Testis (tissue), 3 donors: ENCODE measurements around the gene ASPHD2. TPM values are rescaled to one million over a fixed set of nuclear protein-coding genes. Genes with fewer than 3 reads are reported as not detected.

Experiments used
- DNase-seq: peaks from one replicate; pipeline ENCODE4 v3.0.0-alpha.2; 2019
- H3K27ac ChIP-seq, 2 donors: fragments of 200-600 bp; sonication (generic); one replicate each; pipeline ENCODE4 v1.5.1; 2019
- H3K27me3 ChIP-seq: fragments of 200-600 bp; sonication (generic); one replicate; pipeline ENCODE4 v1.5.1; 2019
- H3K36me3 ChIP-seq: fragments of 200-600 bp; sonication (generic); one replicate; pipeline ENCODE4 v1.5.1; 2017; ENCODE audit warnings: low read depth; ENCODE audit errors: missing control alignments
- H3K4me1 ChIP-seq: fragments of 200-600 bp; sonication (generic); one replicate; pipeline ENCODE4 v1.5.1; 2019
- H3K4me3 ChIP-seq, 2 donors: fragments of 200-600 bp; sonication (generic); one replicate each; pipeline ENCODE4 v1.5.1; 2017 to 2019
- H3K9me3 ChIP-seq: fragments of 200-600 bp; sonication (generic); one replicate; pipeline ENCODE4 v1.5.1; 2017
- POLR2A ChIP-seq: fragments of 450-650 bp; IDR thresholded peaks from one replicate; pipeline ENCODE4 v1.6.1; 2017; ENCODE audit warnings: antibody characterized with exemption, mild to moderate bottlenecking, moderate library complexity
- WGBS, 2 donors: methylation state at CpG; one replicate each; pipeline ENCODE4 v1.1.5; 2018; 5-methylcytosine and 5-hydroxymethylcytosine counted together
- intact Hi-C: fragments of 100-400 bp; cut with DNase I; formaldehyde crosslinking; loops from one replicate; pipeline ENCODE4 v1.15.1; 2023; ENCODE audit warnings: low total_unique reads
- polyA plus RNA-seq: library from polyadenylated mRNA; stranded (reverse); fragments of 350-450 nt; fragmentation: Illumina TruSeq; extraction: RNeasy Lipid Tissue Mini Kit (QIAGEN cat#74804); gene quantifications from one replicate; pipeline ENCODE4 v1.2.3, GENCODE V29; 2014; ENCODE audit warnings: low read depth, low replicate concordance; ENCODE audit not compliant: insufficient read depth
- total RNA-seq, 2 donors: library from RNA; depleted of rRNA; stranded (reverse); fragments of >200 nt; gene quantifications; one replicate each; pipeline ENCODE4 v1.2.3, GENCODE V29; 2016
- TF ChIP-seq, protein P1 (sequence below), 3 experiments: fragments of 450-650 bp in 2 of 3; fragments of 200-600 bp in 1 of 3; sonication (generic) in 1 of 3; IDR thresholded peaks; one replicate each; pipeline ENCODE4 v1.5.1; 2016 to 2019; ENCODE audit warnings: antibody characterized with exemption in 3 of 3, mild to moderate bottlenecking in 2 of 3, moderate library complexity in 1 of 3

The ASPHD2 gene
- total and polyA plus RNA-seq, 3 donors from 2014 or later, result 4.2 to 5.0 (median 4.8) TPM

DNA sequence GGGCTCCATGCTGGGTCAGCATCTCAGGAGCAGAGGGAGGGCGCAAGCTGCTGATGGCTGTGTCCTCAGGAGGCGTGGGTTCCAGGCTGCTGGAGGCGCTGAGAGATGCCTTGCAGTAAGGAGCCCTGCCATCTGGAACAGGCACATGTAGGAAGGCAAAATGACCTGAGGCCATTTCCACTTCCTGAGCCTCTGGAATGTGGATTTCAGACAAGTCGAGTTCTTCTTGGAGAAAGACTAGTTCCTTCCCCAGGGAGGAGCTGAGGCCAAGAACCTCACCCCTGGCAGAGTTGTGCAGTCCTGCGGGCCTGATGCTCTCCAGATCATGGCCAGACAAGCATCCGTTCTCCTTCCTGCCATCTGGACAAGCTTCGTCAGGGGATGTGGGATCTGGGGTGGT, 35.3 kb downstream of the ASPHD2 start:
- H3K27ac ChIP-seq, result peak overlapping the region in 1 of 2 donors; percentile 0
- no peak overlapping the region for H3K4me3 ChIP-seq
- DNase-seq, result peak; percentile 18
- peaks cover 23% of the 10 kb centered on the region for H3K4me1 ChIP-seq
- TF ChIP-seq, protein P1, sequence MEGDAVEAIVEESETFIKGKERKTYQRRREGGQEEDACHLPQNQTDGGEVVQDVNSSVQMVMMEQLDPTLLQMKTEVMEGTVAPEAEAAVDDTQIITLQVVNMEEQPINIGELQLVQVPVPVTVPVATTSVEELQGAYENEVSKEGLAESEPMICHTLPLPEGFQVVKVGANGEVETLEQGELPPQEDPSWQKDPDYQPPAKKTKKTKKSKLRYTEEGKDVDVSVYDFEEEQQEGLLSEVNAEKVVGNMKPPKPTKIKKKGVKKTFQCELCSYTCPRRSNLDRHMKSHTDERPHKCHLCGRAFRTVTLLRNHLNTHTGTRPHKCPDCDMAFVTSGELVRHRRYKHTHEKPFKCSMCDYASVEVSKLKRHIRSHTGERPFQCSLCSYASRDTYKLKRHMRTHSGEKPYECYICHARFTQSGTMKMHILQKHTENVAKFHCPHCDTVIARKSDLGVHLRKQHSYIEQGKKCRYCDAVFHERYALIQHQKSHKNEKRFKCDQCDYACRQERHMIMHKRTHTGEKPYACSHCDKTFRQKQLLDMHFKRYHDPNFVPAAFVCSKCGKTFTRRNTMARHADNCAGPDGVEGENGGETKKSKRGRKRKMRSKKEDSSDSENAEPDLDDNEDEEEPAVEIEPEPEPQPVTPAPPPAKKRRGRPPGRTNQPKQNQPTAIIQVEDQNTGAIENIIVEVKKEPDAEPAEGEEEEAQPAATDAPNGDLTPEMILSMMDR (IDR thresholded peaks at IDR 0.05), result no peak
- TF ChIP-seq POLR2A, result no peak
- H3K27me3 ChIP-seq, result no peaks in the 10 kb centered on the region
- 57 to 77% methylated on average over 4 to 7 of the region's 7 CpGs for WGBS, 2 donors
- H3K36me3 ChIP-seq, result no peaks in the 10 kb centered on the region
- no peaks in the 10 kb centered on the region for H3K9me3 ChIP-seq
- intact Hi-C loops, result no loop called here

DNA sequence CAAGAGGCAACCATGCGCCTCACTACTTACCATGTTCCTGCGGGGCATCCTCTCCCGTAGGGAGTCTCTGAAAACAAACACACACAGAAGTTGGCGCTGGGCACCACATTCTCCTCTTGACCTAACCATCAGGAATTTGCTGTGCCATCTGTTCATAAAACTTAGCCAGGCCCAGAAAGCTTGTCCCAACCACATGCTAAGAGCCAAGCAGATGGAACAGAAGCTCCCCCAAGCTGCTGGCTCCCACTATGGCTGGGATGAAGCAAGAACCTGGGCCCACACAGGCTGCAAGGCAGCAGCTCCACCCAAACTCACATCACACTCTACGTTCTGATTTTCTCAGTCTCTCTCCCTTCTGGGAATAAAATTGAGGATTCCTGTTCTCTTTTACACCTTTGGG, 37.1 kb downstream of the ASPHD2 start:
- 90 to 92% methylated on average over 5 of the region's 5 CpGs for WGBS, 2 donors
- Histone ChIP-seq H3K27ac (no peak overlapping the region), H3K36me3 (no peaks in the 10 kb centered on the region), H3K4me1 (peaks cover 20% of the 10 kb centered on the region), H3K4me3 (no peak overlapping the region), H3K9me3 (no peaks in the 10 kb centered on the region), H3K27me3 (no peaks in the 10 kb centered on the region)
- TF ChIP-seq, protein P1 (IDR thresholded peaks at IDR 0.05), result no peak
- TF ChIP-seq POLR2A, result no peak
- intact Hi-C loops, result no loop called here
- no peak for DNase-seq

- DNase-seq, result no peak
- no peaks in the 10 kb centered on the region for H3K9me3 ChIP-seq
- no peak overlapping the region for H3K4me3 ChIP-seq
- no peak overlapping the region for H3K27ac ChIP-seq
- TF ChIP-seq POLR2A, result no peak
- TF ChIP-seq, protein P1 (IDR thresholded peaks at IDR 0.05), result no peak
- no peaks in the 10 kb centered on the region for H3K4me1 ChIP-seq
- 98 to 100% methylated on average over 2 of the region's 2 CpGs for WGBS, 2 donors
- H3K36me3 ChIP-seq, result no peaks in the 10 kb centered on the region
- intact Hi-C loops, result no loop called here
- H3K27me3 ChIP-seq, result no peaks in the 10 kb centered on the region
Measured at GRCh38 chr22:26470807-26471206, 41.7 kb downstream of the ASPHD2 start.

DNA sequence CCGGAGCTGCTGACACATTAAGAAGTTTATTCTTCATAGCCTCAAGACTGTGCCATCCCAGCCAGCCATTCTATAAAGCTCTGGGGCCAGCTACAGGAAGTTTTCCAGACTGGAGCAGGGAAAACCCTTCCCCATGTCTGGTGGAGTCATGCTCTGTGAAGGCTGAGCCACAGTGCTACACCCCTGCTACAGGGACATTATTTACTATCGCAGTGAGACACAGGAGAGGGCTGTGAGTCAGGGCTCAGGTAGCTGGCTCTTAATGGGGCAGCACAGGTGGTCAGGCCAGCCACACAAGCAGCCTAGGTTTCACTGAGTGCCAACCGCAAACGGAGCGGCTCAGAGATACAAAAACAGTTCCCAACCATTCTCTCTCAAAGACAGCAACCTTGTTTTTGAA, 42.5 kb downstream of the ASPHD2 start:
- no peaks in the 10 kb centered on the region for H3K4me1 ChIP-seq
- intact Hi-C loops, result no loop called here
- H3K4me3 ChIP-seq, result no peak overlapping the region
- DNase-seq, result no peak
- 92% methylated on average over 5 of the region's 5 CpGs for WGBS, 2 donors
- H3K27ac ChIP-seq, result no peak overlapping the region
- no peaks in the 10 kb centered on the region for H3K9me3 ChIP-seq
- no peaks in the 10 kb centered on the region for H3K36me3 ChIP-seq
- no peaks in the 10 kb centered on the region for H3K27me3 ChIP-seq
- TF ChIP-seq, protein P1 (IDR thresholded peaks at IDR 0.05), result no peak
- no peak for TF ChIP-seq POLR2A

GRCh38 chr22:26474682-26475081, 45.6 kb downstream of the ASPHD2 start:
- H3K36me3 ChIP-seq, result no peaks in the 10 kb centered on the region
- H3K4me3 ChIP-seq, result no peak overlapping the region
- no peak overlapping the region for H3K27ac ChIP-seq
- peaks cover 7% of the 10 kb centered on the region for H3K4me1 ChIP-seq
- H3K27me3 ChIP-seq, result no peaks in the 10 kb centered on the region
- intact Hi-C loops, result no loop called here
- no peak for TF ChIP-seq POLR2A
- TF ChIP-seq, protein P1 (IDR thresholded peaks at IDR 0.05), result no peak
- no peaks in the 10 kb centered on the region for H3K9me3 ChIP-seq
- DNase-seq, result no peak
